ENCODE measurements around the gene ATP6V0C. TPM values are rescaled to one million over a fixed set of nuclear protein-coding genes. Genes with fewer than 3 reads are reported as not detected.

The ATP6V0C gene
- total RNA-seq, 1 experiment from 2014 or later = 249 TPM

DNA sequence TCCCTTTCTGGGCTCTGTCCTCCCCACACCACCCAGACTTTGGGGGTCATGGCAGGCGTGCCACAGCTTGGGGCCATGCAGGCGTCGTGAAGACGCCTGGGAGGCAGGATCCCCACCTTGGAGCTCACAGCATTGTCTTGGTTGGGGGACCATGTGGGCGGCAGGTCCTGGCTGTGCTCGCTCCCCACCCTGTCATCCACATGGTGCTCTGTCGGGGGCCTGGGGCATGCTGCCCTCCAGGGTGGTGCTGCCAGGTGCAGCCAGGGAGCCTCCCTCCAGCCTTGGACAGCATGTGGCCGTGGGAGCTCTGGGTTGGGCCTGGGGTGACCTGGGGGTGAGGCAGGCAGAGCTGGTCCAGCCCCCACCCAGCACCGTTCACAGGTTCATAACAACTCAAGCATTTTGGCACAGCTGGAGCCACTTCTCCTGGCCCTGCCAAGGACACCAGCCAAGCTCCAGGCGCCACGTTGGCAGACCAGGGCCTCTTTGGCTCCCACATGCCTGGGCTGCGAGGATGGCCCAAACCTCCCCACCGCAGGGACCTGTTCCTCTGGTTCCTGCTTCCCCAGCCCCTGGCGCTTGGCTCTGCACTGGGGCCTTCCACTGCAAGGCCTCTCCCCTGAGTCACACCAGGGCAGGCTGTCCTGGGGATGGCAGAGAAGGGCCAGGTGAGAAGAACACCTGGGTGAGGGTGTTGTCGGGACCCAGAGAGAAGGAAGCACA, 15.1 kb upstream of the ATP6V0C start:
- no TSS peak for BruUV-seq (replicated peaks)
- Histone ChIP-seq H3K27ac (no peak overlapping the region), H3K9me3 (ENCODE audit: insufficient read depth, low read depth) (no peaks in the 10 kb centered on the region), H3K36me3 (ENCODE audit: low read depth) (no peaks in the 10 kb centered on the region), H3K4me3 (no peak overlapping the region), H3K4me1 (replicated peaks; ENCODE audit: insufficient read depth) (0 out of 2 replicates have a peak, but pooled peaks cover 5% of the 10 kb centered on the region), H3K79me2 (ENCODE audit: low read depth) (no peaks in the 10 kb centered on the region), H3F3A (ENCODE audit: insufficient read depth, low read depth) (peaks cover 14% of the 10 kb centered on the region), H4K20me1 (ENCODE audit: insufficient read depth) (peaks cover 9% of the 10 kb centered on the region; the same call in 1 of the 2 replicates), H3K4me2 (no peak overlapping the region), H3K27me3 (ENCODE audit: insufficient read depth, low read depth) (no peaks in the 10 kb centered on the region), H2AFZ (no peak overlapping the region), H3K9me2 (ENCODE audit: insufficient read depth) (no peaks in the 10 kb centered on the region)
- TF ChIP-seq, protein P1, sequence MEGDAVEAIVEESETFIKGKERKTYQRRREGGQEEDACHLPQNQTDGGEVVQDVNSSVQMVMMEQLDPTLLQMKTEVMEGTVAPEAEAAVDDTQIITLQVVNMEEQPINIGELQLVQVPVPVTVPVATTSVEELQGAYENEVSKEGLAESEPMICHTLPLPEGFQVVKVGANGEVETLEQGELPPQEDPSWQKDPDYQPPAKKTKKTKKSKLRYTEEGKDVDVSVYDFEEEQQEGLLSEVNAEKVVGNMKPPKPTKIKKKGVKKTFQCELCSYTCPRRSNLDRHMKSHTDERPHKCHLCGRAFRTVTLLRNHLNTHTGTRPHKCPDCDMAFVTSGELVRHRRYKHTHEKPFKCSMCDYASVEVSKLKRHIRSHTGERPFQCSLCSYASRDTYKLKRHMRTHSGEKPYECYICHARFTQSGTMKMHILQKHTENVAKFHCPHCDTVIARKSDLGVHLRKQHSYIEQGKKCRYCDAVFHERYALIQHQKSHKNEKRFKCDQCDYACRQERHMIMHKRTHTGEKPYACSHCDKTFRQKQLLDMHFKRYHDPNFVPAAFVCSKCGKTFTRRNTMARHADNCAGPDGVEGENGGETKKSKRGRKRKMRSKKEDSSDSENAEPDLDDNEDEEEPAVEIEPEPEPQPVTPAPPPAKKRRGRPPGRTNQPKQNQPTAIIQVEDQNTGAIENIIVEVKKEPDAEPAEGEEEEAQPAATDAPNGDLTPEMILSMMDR (conservative IDR thresholded peaks at IDR 0.05) = no peak
- no peak for TF ChIP-seq EZH2 (IDR thresholded peaks at IDR 0.05; ENCODE audit: low read depth)
- intact Hi-C loops (cut with micrococcal nuclease; ENCODE audit: unreplicated experiment) = no loop called here
- peak; percentile 60 to 80 for DNase-seq
- ChIA-PET CTCF (no interaction called here), POLR2A (ENCODE audit: unreplicated experiment) (interaction anchor here (0.5 to 0.6 kb wide), 2 partner anchors 20 to 35 kb away, joined by 4 to 8 read pairs; no protein-coding TSS in a partner anchor)

GRCh38 chr16:2499454-2499853, 14.3 kb upstream of the ATP6V0C start:
- Histone ChIP-seq H3K27me3 (ENCODE audit: insufficient read depth, low read depth) (no peaks in the 10 kb centered on the region), H3K27ac (no peak overlapping the region), H3K9me3 (ENCODE audit: insufficient read depth, low read depth) (no peaks in the 10 kb centered on the region), H3K4me2 (no peak overlapping the region), H3K36me3 (ENCODE audit: low read depth) (no peaks in the 10 kb centered on the region), H2AFZ (no peak overlapping the region), H3K4me1 (replicated peaks; ENCODE audit: insufficient read depth) (0 out of 2 replicates have a peak, but pooled peaks cover 5% of the 10 kb centered on the region), H3K4me3 (no peak overlapping the region), H4K20me1 (ENCODE audit: insufficient read depth) (peaks cover 9% of the 10 kb centered on the region; the same call in 1 of the 2 replicates), H3F3A (ENCODE audit: insufficient read depth, low read depth) (peaks cover 16% of the 10 kb centered on the region), H3K9me2 (ENCODE audit: insufficient read depth) (no peaks in the 10 kb centered on the region), H3K79me2 (ENCODE audit: low read depth) (no peaks in the 10 kb centered on the region)
- intact Hi-C loops (cut with micrococcal nuclease; ENCODE audit: unreplicated experiment) = no loop called here
- CTCF ChIA-PET = no interaction called here
- POLR2A ChIA-PET (ENCODE audit: unreplicated experiment) = interaction anchor here (0.6 kb wide), 1 partner anchor 20 kb away, joined by 4 read pairs; no protein-coding TSS in a partner anchor
- no peak for TF ChIP-seq EZH2 (IDR thresholded peaks at IDR 0.05; ENCODE audit: low read depth)
- TF ChIP-seq, protein P1 (conservative IDR thresholded peaks at IDR 0.05) = no peak
- DNase-seq = no peak
- BruUV-seq (replicated peaks) = no TSS peak

GRCh38 chr16:2499890-2500429, 13.8 kb upstream of the ATP6V0C start:
- Histone ChIP-seq H3K36me3 (ENCODE audit: low read depth) (no peaks in the 10 kb centered on the region), H4K20me1 (ENCODE audit: insufficient read depth) (peaks cover 9% of the 10 kb centered on the region; the same call in 1 of the 2 replicates), H3K4me1 (replicated peaks; ENCODE audit: insufficient read depth) (0 out of 2 replicates have a peak, but pooled peaks cover 5% of the 10 kb centered on the region), H2AFZ (no peak overlapping the region), H3K4me2 (no peak overlapping the region), H3K9me2 (ENCODE audit: insufficient read depth) (no peaks in the 10 kb centered on the region), H3K27me3 (ENCODE audit: insufficient read depth, low read depth) (no peaks in the 10 kb centered on the region), H3F3A (ENCODE audit: insufficient read depth, low read depth) (peaks cover 20% of the 10 kb centered on the region), H3K27ac (no peak overlapping the region), H3K9me3 (ENCODE audit: insufficient read depth, low read depth) (no peaks in the 10 kb centered on the region), H3K4me3 (no peak overlapping the region), H3K79me2 (ENCODE audit: low read depth) (no peaks in the 10 kb centered on the region)
- ChIA-PET POLR2A (ENCODE audit: unreplicated experiment) (no interaction called here), CTCF (no interaction called here)
- TF ChIP-seq, protein P1 (conservative IDR thresholded peaks at IDR 0.05) = no peak
- TF ChIP-seq EZH2 (IDR thresholded peaks at IDR 0.05; ENCODE audit: low read depth) = no peak
- BruUV-seq (replicated peaks) = no TSS peak
- no peak for DNase-seq
- intact Hi-C loops (cut with micrococcal nuclease; ENCODE audit: unreplicated experiment) = loop anchor here (5.0 kb wide), 3 partner anchors 73 to 303 kb away; partner anchors contain the start of genes CASKIN1, CCNF and ECI1

All from PC-9 (cell line).